Measurements from ENCODE around the gene AGT.

The AGT gene

GRCh38 chr1:230713915-230714764, at the start of gene AGT:
AGT (minus strand) TSS chr1:230714122; CDS start chr1:230710823, 3,299 bp downstream.
- Histone ChIP-seq H3K9me3 (ENCODE audit: control insufficient read depth, insufficient read depth, low read depth, low read length) (no peaks in the 10 kb centered on the region), H3K4me3 (ENCODE audit: low read depth, low read length) (no peak within 1 kb of the TSS), H3K27ac (ENCODE audit: low read depth, low read length) (no peak within 1 kb of the TSS), H3K9ac (ENCODE audit: low read length) (no peak within 1 kb of the TSS), H3K4me1 (ENCODE audit: control insufficient read depth, insufficient read depth, low read length) (peaks cover 10% of the 10 kb centered on the region; the same call in 1 of the 2 replicates), H3K27me3 (ENCODE audit: control insufficient read depth, insufficient read depth, low read length) (no peaks in the 10 kb centered on the region), H3K36me3 (ENCODE audit: control insufficient read depth, insufficient read depth, low read length) (no peaks in the 10 kb centered on the region)

GRCh38 chr1:230761443-230762167, 47.7 kb upstream of the AGT start:
- Histone ChIP-seq H3K4me1 (ENCODE audit: control insufficient read depth, insufficient read depth, low read length) (peaks cover 5% of the 10 kb centered on the region; the same call in 1 of the 2 replicates), H3K27ac (ENCODE audit: low read depth, low read length) (no peak overlapping the region), H3K9me3 (ENCODE audit: control insufficient read depth, insufficient read depth, low read depth, low read length) (peaks cover 2% of the 10 kb centered on the region; the same call in 1 of the 2 replicates), H3K4me3 (ENCODE audit: low read depth, low read length) (no peak overlapping the region), H3K27me3 (ENCODE audit: control insufficient read depth, insufficient read depth, low read length) (no peaks in the 10 kb centered on the region), H3K36me3 (ENCODE audit: control insufficient read depth, insufficient read depth, low read length) (no peaks in the 10 kb centered on the region), H3K9ac (ENCODE audit: low read length) (no peak overlapping the region)

- Histone ChIP-seq H3K4me1 (ENCODE audit: control insufficient read depth, insufficient read depth, low read length) (peaks cover 5% of the 10 kb centered on the region; the same call in 1 of the 2 replicates), H3K9me3 (ENCODE audit: control insufficient read depth, insufficient read depth, low read depth, low read length) (no peaks in the 10 kb centered on the region), H3K36me3 (ENCODE audit: control insufficient read depth, insufficient read depth, low read length) (no peaks in the 10 kb centered on the region), H3K27ac (ENCODE audit: low read depth, low read length) (no peak overlapping the region), H3K4me3 (ENCODE audit: low read depth, low read length) (no peak overlapping the region), H3K27me3 (ENCODE audit: control insufficient read depth, insufficient read depth, low read length) (no peaks in the 10 kb centered on the region), H3K9ac (ENCODE audit: low read length) (no peak overlapping the region)
Observed at GRCh38 chr1:230760360-230760827, 46.5 kb upstream of the AGT start.

GRCh38 chr1:230759369-230760065, 45.6 kb upstream of the AGT start:
- Histone ChIP-seq H3K27me3 (ENCODE audit: control insufficient read depth, insufficient read depth, low read length) (no peaks in the 10 kb centered on the region), H3K9ac (ENCODE audit: low read length) (no peak overlapping the region), H3K4me3 (ENCODE audit: low read depth, low read length) (no peak overlapping the region), H3K36me3 (ENCODE audit: control insufficient read depth, insufficient read depth, low read length) (no peaks in the 10 kb centered on the region), H3K9me3 (ENCODE audit: control insufficient read depth, insufficient read depth, low read depth, low read length) (no peaks in the 10 kb centered on the region), H3K4me1 (ENCODE audit: control insufficient read depth, insufficient read depth, low read length) (peaks cover 5% of the 10 kb centered on the region; the same call in 1 of the 2 replicates), H3K27ac (ENCODE audit: low read depth, low read length) (no peak overlapping the region)

GRCh38 chr1:230758709-230759368, 44.9 kb upstream of the AGT start:
- H3K4me1 ChIP-seq (ENCODE audit: control insufficient read depth, insufficient read depth, low read length): peaks cover 5% of the 10 kb centered on the region; the same call in 1 of the 2 replicates
- H3K36me3 ChIP-seq (ENCODE audit: control insufficient read depth, insufficient read depth, low read length): no peaks in the 10 kb centered on the region

GRCh38 chr1:230757856-230758708, 44.2 kb upstream of the AGT start:
- H3K4me3 ChIP-seq (ENCODE audit: low read depth, low read length): no peak overlapping the region
- peaks cover 10% of the 10 kb centered on the region for H3K4me1 ChIP-seq (ENCODE audit: control insufficient read depth, insufficient read depth, low read length)
- no peak overlapping the region for H3K27ac ChIP-seq (ENCODE audit: low read depth, low read length)
- H3K36me3 ChIP-seq (ENCODE audit: control insufficient read depth, insufficient read depth, low read length): no peaks in the 10 kb centered on the region
- H3K9ac ChIP-seq (ENCODE audit: low read length): no peak overlapping the region
- no peaks in the 10 kb centered on the region for H3K9me3 ChIP-seq (ENCODE audit: control insufficient read depth, insufficient read depth, low read depth, low read length)
- no peaks in the 10 kb centered on the region for H3K27me3 ChIP-seq (ENCODE audit: control insufficient read depth, insufficient read depth, low read length)

More at GRCh38 chr1:230758709-230759368, 44.9 kb upstream of the AGT start:
- H3K4me3 ChIP-seq (ENCODE audit: low read depth, low read length): no peak overlapping the region
- no peak overlapping the region for H3K9ac ChIP-seq (ENCODE audit: low read length)
- H3K9me3 ChIP-seq (ENCODE audit: control insufficient read depth, insufficient read depth, low read depth, low read length): no peaks in the 10 kb centered on the region
- H3K27me3 ChIP-seq (ENCODE audit: control insufficient read depth, insufficient read depth, low read length): no peaks in the 10 kb centered on the region
- H3K27ac ChIP-seq (ENCODE audit: low read depth, low read length): no peak overlapping the region

GRCh38 chr1:230754796-230755195, 40.9 kb upstream of the AGT start:
- Histone ChIP-seq H3K4me1 (ENCODE audit: control insufficient read depth, insufficient read depth, low read length) (peaks cover 33% of the 10 kb centered on the region), H3K27ac (ENCODE audit: low read depth, low read length) (no peak overlapping the region), H3K4me3 (ENCODE audit: low read depth, low read length) (no peak overlapping the region), H3K9me3 (ENCODE audit: control insufficient read depth, insufficient read depth, low read depth, low read length) (no peaks in the 10 kb centered on the region), H3K27me3 (ENCODE audit: control insufficient read depth, insufficient read depth, low read length) (no peaks in the 10 kb centered on the region), H3K9ac (ENCODE audit: low read length) (no peak overlapping the region), H3K36me3 (ENCODE audit: control insufficient read depth, insufficient read depth, low read length) (no peaks in the 10 kb centered on the region)

GRCh38 chr1:230753586-230754251, 39.8 kb upstream of the AGT start:
- Histone ChIP-seq H3K36me3 (ENCODE audit: control insufficient read depth, insufficient read depth, low read length) (no peaks in the 10 kb centered on the region), H3K9ac (ENCODE audit: low read length) (peak overlapping the region; percentile 55), H3K4me3 (ENCODE audit: low read depth, low read length) (peak overlapping the region; percentile 53), H3K27me3 (ENCODE audit: control insufficient read depth, insufficient read depth, low read length) (no peaks in the 10 kb centered on the region), H3K27ac (ENCODE audit: low read depth, low read length) (peak overlapping the region; percentile 33; the same call in 1 of the 2 replicates), H3K9me3 (ENCODE audit: control insufficient read depth, insufficient read depth, low read depth, low read length) (no peaks in the 10 kb centered on the region), H3K4me1 (ENCODE audit: control insufficient read depth, insufficient read depth, low read length) (peaks cover 43% of the 10 kb centered on the region)

- H3K27me3 ChIP-seq (ENCODE audit: control insufficient read depth, insufficient read depth, low read length): no peaks in the 10 kb centered on the region
- no peaks in the 10 kb centered on the region for H3K36me3 ChIP-seq (ENCODE audit: control insufficient read depth, insufficient read depth, low read length)
- H3K9ac ChIP-seq (ENCODE audit: low read length): peak overlapping the region; percentile 55
- H3K9me3 ChIP-seq (ENCODE audit: control insufficient read depth, insufficient read depth, low read depth, low read length): no peaks in the 10 kb centered on the region
- peak overlapping the region; percentile 33; the same call in 1 of the 2 replicates for H3K27ac ChIP-seq (ENCODE audit: low read depth, low read length)
- peaks cover 43% of the 10 kb centered on the region for H3K4me1 ChIP-seq (ENCODE audit: control insufficient read depth, insufficient read depth, low read length)
- H3K4me3 ChIP-seq (ENCODE audit: low read depth, low read length): peak overlapping the region; percentile 53; the same call in 1 of the 2 replicates
Observed at GRCh38 chr1:230753191-230753585, 39.3 kb upstream of the AGT start.
